H1 (cell line): ENCODE results near the gene ZBTB11. TPM values are rescaled to one million over a fixed set of nuclear protein-coding genes. Genes with fewer than 3 reads are reported as not detected.

Source experiments
- CTCF ChIA-PET: fragments of 300-600 bp; sonication (Branson Sonifier 250); formaldehyde crosslinking; loops from one replicate; lab custom pipeline; 2021; ENCODE audit not compliant: partially characterized antibody; lab: Charles Lee
- POLR2A ChIA-PET: fragments of 300-600 bp; sonication (Branson Sonifier 250); formaldehyde crosslinking; loops from one replicate; lab custom pipeline; 2021; ENCODE audit warnings: inconsistent platforms; ENCODE audit not compliant: partially characterized antibody; lab: Charles Lee
- DNase-seq, 2 experiments: peaks; one replicate each; pipeline versions ENCODE4 v3.0.0 to v3.0.0-alpha.2; 2010 to 2022; ENCODE audit warnings: low spot score in 2 of 2, low read depth in 1 of 2, mixed read lengths in 1 of 2
- FAIRE-seq: peaks from 2 replicates; lab custom pipeline; 2011; peaks lifted over from hg19 to GRCh38; lab: Jason Lieb, UNC
- H2AFZ ChIP-seq: 2 replicates; pipeline ENCODE4 v1.8.1; 2012; ENCODE audit warnings: low read length, inconsistent platforms
- H2AK5ac ChIP-seq: 2 replicates; pipeline ENCODE4 v1.6.1; 2013; ENCODE audit warnings: low read depth, low read length
- H2BK120ac ChIP-seq: replicated peaks from 2 replicates; pipeline ENCODE3; 2013; ENCODE audit warnings: low read depth, low read length, inconsistent platforms
- H2BK12ac ChIP-seq: 2 replicates; pipeline ENCODE4 v1.6.1; 2013; ENCODE audit warnings: low read depth, low read length
- H2BK15ac ChIP-seq: 2 replicates; pipeline ENCODE4 v1.6.1; 2013; ENCODE audit warnings: low read length
- H2BK20ac ChIP-seq: 2 replicates; pipeline ENCODE4 v1.6.1; 2013; ENCODE audit warnings: low read length
- H2BK5ac ChIP-seq: 2 replicates; pipeline ENCODE4 v1.6.1; 2013; ENCODE audit warnings: low read depth, low read length
- H3K14ac ChIP-seq: 2 replicates; pipeline ENCODE4 v1.6.1; 2013; ENCODE audit warnings: inconsistent platforms; ENCODE audit not compliant: insufficient read length
- H3K18ac ChIP-seq: 2 replicates; pipeline ENCODE4 v1.6.1; 2013; ENCODE audit warnings: low read length; ENCODE audit errors: extremely low read depth
- H3K23ac ChIP-seq: 2 replicates; pipeline ENCODE4 v1.6.1; 2013; ENCODE audit warnings: inconsistent platforms; ENCODE audit not compliant: insufficient read length
- H3K23me2 ChIP-seq: 2 replicates; pipeline ENCODE4 v1.6.1; 2013; ENCODE audit warnings: low read depth, low read length
- H3K27ac ChIP-seq: 2 replicates; pipeline ENCODE4 v1.6.1; 2011; ENCODE audit warnings: low read depth, low read length, inconsistent platforms
- H3K27me3 ChIP-seq, 4 experiments: replicated peaks in 1 of 4; 1 replicate in 1 of 4; 2 replicates in 3 of 4; pipeline versions ENCODE4 v1.6.1 to v1.8.1; 2011 to 2013; ENCODE audit warnings: low read length in 3 of 4, mild to moderate bottlenecking in 3 of 4, inconsistent platforms in 2 of 4, mixed read lengths in 2 of 4, moderate library complexity in 1 of 4; ENCODE audit not compliant: control insufficient read depth in 3 of 4, insufficient read depth in 3 of 4; ENCODE audit errors: extremely low read depth in 1 of 4
- H3K36me3 ChIP-seq, 4 experiments: 2 replicates each; pipeline versions ENCODE4 v1.6.1 to v1.8.1; 2011 to 2013; ENCODE audit warnings: mild to moderate bottlenecking in 4 of 4, low read length in 3 of 4, moderate library complexity in 2 of 4, control low read depth in 1 of 4, inconsistent platforms in 1 of 4; ENCODE audit not compliant: insufficient read depth in 4 of 4, control insufficient read depth in 2 of 4
- H3K4ac ChIP-seq: replicated peaks from 2 replicates; pipeline ENCODE3; 2013; ENCODE audit warnings: low read length, low read depth, mixed read lengths, inconsistent platforms; ENCODE audit not compliant: insufficient read length
- H3K4me1 ChIP-seq, 4 experiments: replicated peaks in 1 of 4; 1 replicate in 1 of 4; 2 replicates in 3 of 4; pipeline versions ENCODE4 v1.6.1 to v1.8.1; 2011 to 2013; ENCODE audit warnings: low read length in 3 of 4, inconsistent platforms in 2 of 4, mixed read lengths in 1 of 4; ENCODE audit not compliant: insufficient read depth in 4 of 4, control insufficient read depth in 3 of 4
- H3K4me2 ChIP-seq, 2 experiments: 2 replicates each; pipeline versions ENCODE4 v1.6.1 to v1.8.1; 2011 to 2013; ENCODE audit warnings: low read depth in 2 of 2, low read length in 2 of 2, control low read depth in 1 of 2, inconsistent platforms in 1 of 2, mild to moderate bottlenecking in 1 of 2; ENCODE audit not compliant: insufficient read depth in 1 of 2
- H3K4me3 ChIP-seq, 4 experiments: fragments of 200-600, 300-600 bp in 1 of 4; sonication (generic), shearing (Covaris generic), sonication (Bioruptor Twin) in 1 of 4; 2 replicates each; pipeline versions ENCODE4 v1.5.1 to v1.8.1; 2011 to 2016; ENCODE audit warnings: low read length in 4 of 4, low read depth in 3 of 4, control low read depth in 2 of 4, inconsistent platforms in 2 of 4, mild to moderate bottlenecking in 2 of 4, mixed read lengths in 1 of 4, moderate library complexity in 1 of 4; ENCODE audit not compliant: insufficient read depth in 2 of 4; ENCODE audit errors: extremely low read depth in 1 of 4
- H3K56ac ChIP-seq: replicated peaks from 2 replicates; pipeline ENCODE3; 2013; ENCODE audit warnings: low read depth, mild to moderate bottlenecking, mixed read lengths, low read length, inconsistent platforms; ENCODE audit not compliant: insufficient read length
- H3K79me1 ChIP-seq: 2 replicates; pipeline ENCODE4 v1.6.1; 2013; ENCODE audit warnings: low read depth, low read length, control low read depth
- H3K79me2 ChIP-seq, 2 experiments: 2 replicates each; pipeline versions ENCODE4 v1.6.1 to v1.8.1; 2012 to 2013; ENCODE audit warnings: low read length in 2 of 2, mild to moderate bottlenecking in 2 of 2, inconsistent platforms in 1 of 2; ENCODE audit not compliant: insufficient read depth in 2 of 2, control insufficient read depth in 1 of 2
- H3K9ac ChIP-seq, 4 experiments: replicated peaks in 1 of 4; 1 replicate in 1 of 4; 2 replicates in 3 of 4; pipeline versions ENCODE4 v1.6.1 to v1.8.1; 2011 to 2013; ENCODE audit warnings: low read depth in 3 of 4, low read length in 3 of 4, control low read depth in 2 of 4, mild to moderate bottlenecking in 2 of 4, moderate library complexity in 2 of 4, inconsistent platforms in 1 of 4; ENCODE audit errors: extremely low read depth in 1 of 4
- H3K9me3 ChIP-seq, 2 experiments: 2 replicates each; pipeline versions ENCODE4 v1.6.1 to v1.8.1; 2012 to 2013; ENCODE audit warnings: mild to moderate bottlenecking in 2 of 2, moderate library complexity in 2 of 2, control low read depth in 1 of 2, inconsistent platforms in 1 of 2, low read depth in 1 of 2, low read length in 1 of 2, mixed read lengths in 1 of 2; ENCODE audit not compliant: insufficient read depth in 2 of 2
- H4K20me1 ChIP-seq, 2 experiments: replicated peaks in 1 of 2; 2 replicates each; pipeline versions ENCODE3 to v1.8.1; 2011 to 2013; ENCODE audit warnings: inconsistent platforms in 2 of 2, low read length in 2 of 2, mild to moderate bottlenecking in 1 of 2; ENCODE audit not compliant: insufficient read depth in 2 of 2, control insufficient read depth in 1 of 2
- H4K5ac ChIP-seq: 2 replicates; pipeline ENCODE4 v1.6.1; 2013; ENCODE audit warnings: low read length, low read depth, mixed read lengths, inconsistent platforms; ENCODE audit not compliant: insufficient read length
- H4K8ac ChIP-seq: 2 replicates; pipeline ENCODE4 v1.8.0; 2013; ENCODE audit warnings: mild to moderate bottlenecking, moderate library complexity, low read length, inconsistent platforms; ENCODE audit not compliant: insufficient read depth; ENCODE audit errors: extremely low read depth
- H4K91ac ChIP-seq: replicated peaks from 2 replicates; pipeline ENCODE3; 2013; ENCODE audit warnings: low read length, mixed read lengths, inconsistent platforms; ENCODE audit not compliant: insufficient read length
- HDAC6 ChIP-seq: IDR thresholded peaks from one replicate; pipeline ENCODE4 v1.7.1; 2012; ENCODE audit warnings: low read depth, mild to moderate bottlenecking, inconsistent platforms, low read length, moderate library complexity
- SP1 ChIP-seq: IDR thresholded peaks from 2 replicates; pipeline ENCODE4 v1.6.1; 2011; ENCODE audit warnings: low read depth, low read length
- YY1 ChIP-seq: IDR thresholded peaks from 2 replicates; pipeline ENCODE4 v1.6.1; 2011; ENCODE audit warnings: low read depth, mild to moderate bottlenecking, low read length
- WGBS, 2 experiments: shearing (Covaris generic) in 1 of 2; methylation state at CpG; one replicate each; pipeline versions ENCODE4 v1.1.6 to v1.1.7; 2013 to 2015; ENCODE audit warnings: low lambda C conversion rate in 2 of 2, mixed read lengths in 2 of 2, inconsistent platforms in 1 of 2, low coverage in 1 of 2, missing lambda C conversion rate in 1 of 2; ENCODE audit not compliant: insufficient replicate concordance in 2 of 2, insufficient coverage in 1 of 2, insufficient read length in 1 of 2; ENCODE audit errors: extremely low coverage in 1 of 2, missing lambda C conversion rate in 1 of 2; 5-methylcytosine and 5-hydroxymethylcytosine counted together
- polyA plus RNA-seq, 7 experiments: library from polyadenylated mRNA; depleted of rRNA in 3 of 7; stranded (reverse) in 5 of 7; unstranded in 2 of 7; fragments of >200 nt in 5 of 7; fragments of 200-250 nt in 2 of 7; gene quantifications; 1 replicate in 5 of 7; 2 replicates in 1 of 7; 4 replicates in 1 of 7; pipeline versions ENCODE4 v1.2.1 to v1.2.3, GENCODE V29; 2011 to 2013; ENCODE audit warnings: missing spikeins in 2 of 7, mixed read lengths in 2 of 7
- total RNA-seq: library from RNA; stranded (reverse); fragmentation: NEBNext Ultra II Directional; extraction: Animal tissue kit (Norgen Biotek cat#: 25700); gene quantifications from 2 replicates; pipeline ENCODE4 v1.2.1, GENCODE V29; 2021
- TF ChIP-seq, protein P1 (sequence below): IDR thresholded peaks from 2 replicates; pipeline ENCODE4 v1.6.1; 2012; ENCODE audit warnings: inconsistent platforms
- TF ChIP-seq, protein P2 (sequence below): IDR thresholded peaks from 2 replicates; pipeline ENCODE4 v1.6.1; 2012; ENCODE audit warnings: low read length, inconsistent platforms

Gene ZBTB11
- total and polyA plus RNA-seq, 2 of the 8 experiments (the other 6 are each of a cell fraction or from before 2014, with no cell fraction given), result 3.0 to 14.0 TPM

DNA sequence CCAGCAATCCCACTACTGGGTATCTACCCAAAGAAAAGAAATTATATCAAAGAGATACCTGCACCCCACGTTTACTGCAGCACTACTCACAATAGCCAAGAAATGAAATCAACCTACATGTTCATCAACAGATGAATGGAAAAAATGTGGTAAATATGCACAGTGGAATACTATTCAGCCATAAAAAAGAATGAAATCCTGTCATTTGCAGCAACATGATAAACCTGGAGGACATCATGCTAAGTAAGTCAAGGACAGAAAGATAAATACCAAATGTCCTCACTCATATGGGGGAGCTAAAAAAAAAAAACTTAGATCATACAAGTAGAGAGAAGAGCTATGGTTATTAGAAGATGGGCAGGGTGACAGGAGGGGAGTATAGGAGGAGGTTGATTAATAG, 9.1 kb downstream of the ZBTB11 start:
- no peak overlapping the region for H3K27ac ChIP-seq
- H3K79me1 ChIP-seq, result no peaks in the 10 kb centered on the region; the same call in 1 of the 2 replicates
- peaks cover 3% of the 10 kb centered on the region in 2 experiments for H4K20me1 ChIP-seq
- no peaks in the 10 kb centered on the region for H3K23me2 ChIP-seq
- no peak overlapping the region for H4K91ac ChIP-seq
- no peak overlapping the region for H2AFZ ChIP-seq
- no peak overlapping the region for H3K4ac ChIP-seq
- H3K4me2 ChIP-seq, result no peak overlapping the region
- ChIA-PET CTCF (interaction anchor here (0.7 kb wide), 1 partner anchor 10 kb away, joined by 4 read pairs; no protein-coding TSS in a partner anchor), POLR2A (interaction anchor here (3.4 to 18.4 kb wide), 2 partner anchors 9 to 18 kb away, joined by 18 to 308 read pairs; partner anchors contain the start of genes RPL24 and ZBTB11)
- H4K5ac ChIP-seq, result no peak overlapping the region
- H3K9me3 ChIP-seq, result no peaks in the 10 kb centered on the region
- H4K8ac ChIP-seq, result no peak overlapping the region
- TF ChIP-seq, protein P1, sequence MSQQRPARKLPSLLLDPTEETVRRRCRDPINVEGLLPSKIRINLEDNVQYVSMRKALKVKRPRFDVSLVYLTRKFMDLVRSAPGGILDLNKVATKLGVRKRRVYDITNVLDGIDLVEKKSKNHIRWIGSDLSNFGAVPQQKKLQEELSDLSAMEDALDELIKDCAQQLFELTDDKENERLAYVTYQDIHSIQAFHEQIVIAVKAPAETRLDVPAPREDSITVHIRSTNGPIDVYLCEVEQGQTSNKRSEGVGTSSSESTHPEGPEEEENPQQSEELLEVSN, result no peak
- TF ChIP-seq, protein P2, sequence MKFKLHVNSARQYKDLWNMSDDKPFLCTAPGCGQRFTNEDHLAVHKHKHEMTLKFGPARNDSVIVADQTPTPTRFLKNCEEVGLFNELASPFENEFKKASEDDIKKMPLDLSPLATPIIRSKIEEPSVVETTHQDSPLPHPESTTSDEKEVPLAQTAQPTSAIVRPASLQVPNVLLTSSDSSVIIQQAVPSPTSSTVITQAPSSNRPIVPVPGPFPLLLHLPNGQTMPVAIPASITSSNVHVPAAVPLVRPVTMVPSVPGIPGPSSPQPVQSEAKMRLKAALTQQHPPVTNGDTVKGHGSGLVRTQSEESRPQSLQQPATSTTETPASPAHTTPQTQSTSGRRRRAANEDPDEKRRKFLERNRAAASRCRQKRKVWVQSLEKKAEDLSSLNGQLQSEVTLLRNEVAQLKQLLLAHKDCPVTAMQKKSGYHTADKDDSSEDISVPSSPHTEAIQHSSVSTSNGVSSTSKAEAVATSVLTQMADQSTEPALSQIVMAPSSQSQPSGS, result no peak
- TF ChIP-seq YY1 (no peak), SP1 (no peak), HDAC6 (no peak)
- no peak overlapping the region for H2BK20ac ChIP-seq
- H3K79me2 ChIP-seq, result peaks cover 0 to 22% of the 10 kb centered on the region in 2 experiments; a peak in 3 of 4 replicates
- no peak overlapping the region for H3K9ac ChIP-seq
- H3K36me3 ChIP-seq, result peaks cover 6 to 54% (median 25%) of the 10 kb centered on the region in 4 experiments; a peak in 7 of 8 replicates
- DNase-seq (no peak), FAIRE-seq (no peak)
- H3K18ac ChIP-seq, result no peak overlapping the region
- H2BK15ac ChIP-seq, result no peak overlapping the region
- no peak overlapping the region for H3K14ac ChIP-seq
- H2BK5ac ChIP-seq, result no peak overlapping the region
- H2BK12ac ChIP-seq, result no peak overlapping the region
- no peak overlapping the region for H3K56ac ChIP-seq
- H2BK120ac ChIP-seq, result no peak overlapping the region
- H2AK5ac ChIP-seq, result no peak overlapping the region
- WGBS, 2 experiments, result 78% methylated on average over 1 of the region's 1 CpG; no CpG with 5 or more reads in 1 of the 2 experiments
- no peak overlapping the region for H3K4me3 ChIP-seq
- H3K4me1 ChIP-seq, result no peaks in the 10 kb centered on the region
- H3K23ac ChIP-seq, result no peak overlapping the region
- H3K27me3 ChIP-seq, result no peaks in the 10 kb centered on the region
